CD4-positive, alpha-beta T cell treated with Interleukin-6 for 4 hours (primary cell): Measurements from ENCODE around the gene C5orf47.

Experiments used
- DNase-seq: peaks from one replicate; pipeline ENCODE4 v3.0.0-alpha.2; 2020; ENCODE audit warnings: mixed read lengths

Gene C5orf47

DNA sequence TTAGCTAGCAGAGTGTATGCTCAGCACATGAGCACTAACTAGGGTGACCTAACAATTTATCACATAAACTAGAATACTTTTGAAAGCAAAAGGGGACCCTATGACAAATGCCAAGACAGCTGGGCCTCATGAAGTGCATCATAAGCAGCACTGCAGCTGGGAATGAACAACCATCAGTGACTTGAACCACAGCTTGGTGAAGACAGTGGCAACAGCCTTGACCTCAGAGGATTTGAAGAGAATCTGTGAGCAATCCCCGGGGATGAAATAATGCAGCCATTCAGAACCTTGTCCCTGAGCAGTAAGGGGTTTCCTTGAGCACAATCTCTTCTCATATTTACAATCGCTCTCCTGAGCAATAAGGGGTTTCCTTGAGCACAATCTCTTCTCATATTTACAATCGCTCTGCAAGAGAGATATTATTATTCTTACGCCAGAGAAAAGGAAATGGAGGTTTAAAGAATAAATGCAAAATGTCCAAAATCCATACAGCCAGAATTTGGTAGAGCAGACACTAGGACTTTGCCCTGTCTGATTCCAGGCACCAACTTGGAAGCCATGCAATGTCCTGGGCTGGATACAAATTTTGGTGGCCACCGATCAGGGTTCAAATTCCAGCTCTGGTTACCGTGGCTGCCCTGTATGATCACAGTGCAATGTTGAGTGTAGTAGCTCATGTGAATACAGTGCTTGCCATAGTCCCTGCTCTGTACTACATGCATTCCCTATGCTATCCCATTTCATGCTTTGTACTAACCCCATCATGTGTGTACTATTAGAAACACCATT is 55.7 kb downstream of the C5orf47 start:
- DNase-seq, result no peak

DNA sequence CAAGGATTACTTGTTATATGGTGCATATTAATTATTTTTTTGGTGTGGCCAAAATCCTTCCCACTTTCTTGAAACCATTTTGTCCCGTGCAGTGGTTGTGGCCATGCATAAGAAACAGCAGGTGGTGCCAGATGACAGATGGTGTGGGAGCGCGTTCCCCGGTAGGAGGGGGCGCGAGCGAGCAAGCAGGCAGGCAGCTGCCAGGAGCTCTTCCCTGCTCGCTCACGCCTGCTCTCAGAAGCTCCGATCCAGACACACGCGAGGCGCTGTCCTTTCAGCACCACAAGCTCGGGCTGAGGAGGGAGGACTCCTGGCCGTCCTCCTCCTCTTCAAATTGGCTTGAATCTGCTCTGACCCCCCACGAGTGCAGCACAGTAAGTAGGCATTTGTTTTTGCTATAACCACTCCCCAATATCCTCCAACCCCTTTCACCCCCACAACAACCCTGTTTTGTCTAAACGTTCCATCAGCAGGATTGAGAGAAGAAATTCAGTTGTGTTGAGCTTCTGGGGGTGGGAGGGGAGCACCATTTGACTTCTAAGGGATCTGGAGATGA is 56.6 kb downstream of the C5orf47 start, which contains the start of gene NSG2:
Gene NSG2 (plus strand): TSS at position 237 of the 556 bp plus-strand sequence. CDS start 1,050 bp downstream, outside the sequence.
- DNase-seq, result no peak

DNA sequence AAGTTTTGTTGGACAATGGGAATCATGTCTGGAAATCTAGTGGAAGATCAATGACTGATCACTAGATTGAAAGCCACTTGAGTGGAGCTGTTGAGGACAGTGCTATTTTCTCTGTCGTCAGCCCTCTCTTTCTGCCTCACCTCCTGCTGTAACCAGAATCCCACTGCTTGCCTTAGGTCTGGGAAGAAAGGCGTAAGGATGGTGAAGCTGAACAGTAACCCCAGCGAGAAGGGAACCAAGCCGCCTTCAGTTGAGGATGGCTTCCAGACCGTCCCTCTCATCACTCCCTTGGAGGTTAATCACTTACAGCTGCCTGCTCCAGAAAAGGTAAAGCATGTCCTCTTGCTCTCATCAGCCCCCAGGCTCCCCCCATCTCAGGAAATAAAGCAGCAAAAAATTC is 57.6 kb downstream of the C5orf47 start:
- DNase-seq, result no peak

DNA sequence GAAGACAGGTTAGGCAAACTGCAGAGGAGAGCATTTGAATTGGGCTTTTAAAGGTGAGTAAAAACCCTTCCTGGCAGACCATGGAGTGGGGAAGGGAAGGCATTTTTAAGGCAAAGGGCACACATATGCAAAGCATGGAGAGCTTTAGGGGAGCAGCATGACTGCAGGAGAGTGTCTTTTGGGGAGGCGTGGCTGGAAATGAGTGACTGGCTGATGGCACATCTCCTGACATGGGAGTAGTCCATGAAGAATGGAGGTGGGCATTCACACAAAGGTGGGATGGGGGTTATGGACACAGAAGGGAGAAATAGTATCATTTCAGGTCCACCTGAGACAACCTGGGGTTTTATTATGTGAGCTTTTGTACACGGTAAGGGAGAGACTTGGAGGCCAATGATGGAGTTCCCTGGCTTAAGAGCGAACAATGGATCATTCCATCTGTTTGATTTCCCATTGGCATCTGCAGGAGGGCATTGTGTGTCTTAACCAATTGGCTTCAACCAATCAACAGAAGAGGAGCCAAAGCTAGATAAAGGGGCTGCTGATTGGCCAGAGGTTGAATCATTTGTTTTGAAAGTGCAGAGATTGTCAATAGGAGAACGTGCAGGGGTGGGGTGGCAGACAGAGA is 58.6 kb downstream of the C5orf47 start:
- no peak for DNase-seq

DNA sequence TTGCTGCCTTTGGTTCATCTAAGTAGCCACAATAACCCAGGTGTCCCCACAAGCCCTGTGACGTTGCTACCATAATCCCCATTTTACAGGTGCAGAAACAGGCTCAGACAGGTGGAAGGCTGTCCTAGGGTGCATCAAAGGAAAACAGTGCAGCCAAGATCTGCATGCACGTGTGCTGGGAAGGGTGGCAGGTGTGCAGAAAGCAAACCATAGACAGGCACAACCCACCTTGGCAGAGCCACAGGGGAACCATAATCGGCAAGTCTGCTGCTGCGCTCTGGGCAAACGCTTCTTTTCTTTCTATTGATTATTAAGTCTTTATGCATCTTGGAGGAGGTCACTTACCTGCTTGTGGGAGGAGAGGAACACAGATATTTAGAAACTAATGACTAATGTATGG is 63.7 kb downstream of the C5orf47 start:
- DNase-seq, result no peak

DNA sequence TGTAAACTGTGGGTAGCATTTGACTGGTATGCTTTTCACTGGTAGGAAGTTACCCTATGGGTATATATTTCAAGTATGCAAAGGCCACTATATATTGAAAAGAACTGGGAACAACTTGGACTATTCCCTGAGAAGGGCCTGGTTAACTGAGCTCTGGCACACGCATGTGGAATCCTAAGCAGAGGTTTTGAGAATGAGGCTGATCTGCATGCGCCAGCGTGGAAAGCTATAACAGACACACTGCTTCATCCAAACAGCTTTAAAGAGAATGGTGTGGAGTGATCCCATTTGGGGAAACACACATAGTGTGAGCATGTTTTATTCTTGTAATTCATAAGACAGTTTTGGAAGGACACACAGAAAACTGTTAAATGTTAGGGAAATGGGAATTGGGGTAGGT is 64.9 kb downstream of the C5orf47 start:
- no peak for DNase-seq
